Hepatocyte (in vitro differentiated cells): ENCODE results near the gene ABHD2.

Experiments used
- CTCF ChIP-seq: fragments of 200-600 bp; sonication (generic); IDR thresholded peaks from 2 replicates; pipeline ENCODE4 v1.5.1; 2016; ENCODE audit warnings: antibody characterized with exemption, mild to moderate bottlenecking; ENCODE audit not compliant: poor library complexity
- EZH2 ChIP-seq: fragments of 200-600 bp; sonication (generic); IDR thresholded peaks from 2 replicates; pipeline ENCODE4 v1.6.1; 2016; ENCODE audit warnings: antibody characterized with exemption, mild to moderate bottlenecking, borderline replicate concordance

GRCh38 chr15:89093509-89093908 lies 5.3 kb downstream of the ABHD2 start:
- TF ChIP-seq CTCF (no peak), EZH2 (no peak)
